SK-N-SH (cell line): ENCODE measurements around the gene SLC1A2. TPM values are rescaled to one million over a fixed set of nuclear protein-coding genes. Genes with fewer than 3 reads are reported as not detected.

Experiments
- CTCF ChIA-PET: fragments of 300-600, 350-600 bp; formaldehyde crosslinking; extraction: SDS; loops from one replicate; lab custom pipeline; 2021; lab: Yijun Ruan, JAX
- POLR2A ChIA-PET: fragments of 350-600 bp; sonication (Branson Sonifier 250); formaldehyde crosslinking; extraction: SDS; loops from one replicate; lab custom pipeline; 2020; ENCODE audit warnings: antibody characterized with exemption, inconsistent platforms; lab: Yijun Ruan, JAX
- DNase-seq: peaks from one replicate; pipeline ENCODE4 v3.0.0; 2012
- H2AFZ ChIP-seq: fragments of 200-600 bp; sonication (generic); 2 replicates; pipeline ENCODE4 v1.8.1; 2016; ENCODE audit warnings: antibody characterized with exemption, mild to moderate bottlenecking, low read depth
- H3F3A ChIP-seq: fragments of 200-600 bp; sonication (generic); replicated peaks from 2 replicates; pipeline ENCODE3; 2016; ENCODE audit warnings: antibody characterized with exemption, mild to moderate bottlenecking; ENCODE audit not compliant: insufficient read depth
- H3K27ac ChIP-seq, 2 experiments: fragments of 200-500 bp in 1 of 2; fragments of 200-600 bp in 1 of 2; sonication (Bioruptor generic) in 1 of 2; sonication (generic), shearing (Covaris generic) in 1 of 2; 2 replicates each; pipeline versions ENCODE4 v1.5.1 to v1.6.1; 2014 to 2016; ENCODE audit warnings: low read depth in 2 of 2, inconsistent platforms in 1 of 2, low read length in 1 of 2, mild to moderate bottlenecking in 1 of 2, mixed read lengths in 1 of 2
- H3K27me3 ChIP-seq: fragments of 200-600 bp; sonication (generic), shearing (Covaris generic); 2 replicates; pipeline ENCODE4 v1.6.1; 2016; ENCODE audit warnings: mixed run types; ENCODE audit not compliant: insufficient read depth
- H3K36me3 ChIP-seq, 2 experiments: fragments of 200-500 bp in 1 of 2; fragments of 200-600 bp in 1 of 2; sonication (Bioruptor generic) in 1 of 2; sonication (generic) in 1 of 2; replicated peaks in 1 of 2; 2 replicates each; pipeline versions ENCODE3 to v1.5.1; 2014 to 2016; ENCODE audit warnings: low read length in 1 of 2, mild to moderate bottlenecking in 1 of 2; ENCODE audit not compliant: insufficient read depth in 2 of 2, control insufficient read depth in 1 of 2
- H3K4me1 ChIP-seq, 2 experiments: fragments of 200-500 bp in 1 of 2; fragments of 200-600 bp in 1 of 2; sonication (Bioruptor generic) in 1 of 2; sonication (generic), shearing (Covaris generic) in 1 of 2; 2 replicates each; pipeline versions ENCODE4 v1.5.1 to v1.6.1; 2014 to 2016; ENCODE audit warnings: low read depth in 1 of 2, low read length in 1 of 2, mixed run types in 1 of 2; ENCODE audit not compliant: insufficient read depth in 2 of 2, control insufficient read depth in 1 of 2
- H3K4me2 ChIP-seq: fragments of 200-600 bp; sonication (generic), shearing (Covaris generic); 2 replicates; pipeline ENCODE4 v1.6.1; 2017; ENCODE audit warnings: mixed run types
- H3K4me3 ChIP-seq, 2 experiments: fragments of 200-500 bp in 1 of 2; fragments of 200-600 bp in 1 of 2; sonication (Bioruptor generic) in 1 of 2; sonication (generic), shearing (Covaris generic) in 1 of 2; 2 replicates each; pipeline versions ENCODE4 v1.5.1 to v1.8.1; 2014 to 2016; ENCODE audit warnings: low read depth in 2 of 2, inconsistent platforms in 1 of 2, low read length in 1 of 2, mild to moderate bottlenecking in 1 of 2, mixed read lengths in 1 of 2, moderate library complexity in 1 of 2
- H3K79me2 ChIP-seq: fragments of 200-600 bp; sonication (generic); 2 replicates; pipeline ENCODE4 v1.8.1; 2017; ENCODE audit warnings: mild to moderate bottlenecking; ENCODE audit not compliant: insufficient read depth
- H3K9ac ChIP-seq: fragments of 200-600 bp; sonication (generic); 2 replicates; pipeline ENCODE4 v1.6.1; 2017; ENCODE audit warnings: mixed run types
- H3K9me2 ChIP-seq: fragments of 200-600 bp; sonication (generic); 2 replicates; pipeline ENCODE4 v1.6.1; 2017; ENCODE audit warnings: mixed run types
- H3K9me3 ChIP-seq: fragments of 200-600 bp; sonication (generic); 2 replicates; pipeline ENCODE4 v1.6.1; 2017; ENCODE audit warnings: mixed run types, mild to moderate bottlenecking, moderate library complexity
- H4K20me1 ChIP-seq: fragments of 200-600 bp; sonication (generic); 2 replicates; pipeline ENCODE4 v1.6.1; 2017; ENCODE audit warnings: mild to moderate bottlenecking, mixed run types; ENCODE audit not compliant: insufficient read depth
- CTCF ChIP-seq: fragments of 200-600 bp; sonication (generic); IDR thresholded peaks from 2 replicates; pipeline ENCODE4 v1.6.1; 2017; ENCODE audit warnings: antibody characterized with exemption, mild to moderate bottlenecking, moderate library complexity
- EZH2phosphoT487 ChIP-seq: fragments of 200-600 bp; sonication (generic); IDR thresholded peaks from 2 replicates; pipeline ENCODE4 v1.6.1; 2017; ENCODE audit warnings: low read depth, mixed run types, mild to moderate bottlenecking, antibody characterized with exemption, moderate library complexity, borderline replicate concordance
- FOXJ3 ChIP-seq: sonication (generic); formaldehyde crosslinking; IDR thresholded peaks from 2 replicates; pipeline ENCODE4 v1.5.1; 2020; ENCODE audit warnings: mild to moderate bottlenecking, missing genetic modification reagents
- FOXM1 ChIP-seq: IDR thresholded peaks from 2 replicates; pipeline ENCODE4 v1.4.0; 2012; ENCODE audit warnings: low read depth, mild to moderate bottlenecking
- GABPA ChIP-seq: IDR thresholded peaks from 2 replicates; pipeline ENCODE4 v1.4.0; 2012; ENCODE audit warnings: low read depth, mild to moderate bottlenecking
- GATA2 ChIP-seq: sonication (generic); formaldehyde crosslinking; IDR thresholded peaks from 2 replicates; pipeline ENCODE4 v1.5.0; 2020; ENCODE audit warnings: mild to moderate bottlenecking, missing genetic modification reagents
- IRF3 ChIP-seq: fragments of 150-350 bp; IDR thresholded peaks from 2 replicates; pipeline ENCODE4 v1.6.1; 2016; ENCODE audit warnings: mild to moderate bottlenecking, low read depth, low read length
- PBX3 ChIP-seq: IDR thresholded peaks from 2 replicates; pipeline ENCODE4; 2012
- POLR2AphosphoS5 ChIP-seq: IDR thresholded peaks from 2 replicates; pipeline ENCODE4 v1.6.1; 2012; ENCODE audit warnings: low read depth, low read length
- SIN3A ChIP-seq: IDR thresholded peaks from 2 replicates; pipeline ENCODE4 v1.6.1; 2012; ENCODE audit warnings: low read depth, mild to moderate bottlenecking, low read length, moderate library complexity, borderline replicate concordance
- TCF12 ChIP-seq: IDR thresholded peaks from 2 replicates; pipeline ENCODE4 v1.4.0; 2012
- TEAD4 ChIP-seq: IDR thresholded peaks from 2 replicates; pipeline ENCODE4 v1.4.0; 2012; ENCODE audit warnings: mild to moderate bottlenecking, borderline replicate concordance; ENCODE audit not compliant: insufficient read depth
- USF2 ChIP-seq: fragments of 150-350 bp; IDR thresholded peaks from 2 replicates; pipeline ENCODE4 v1.6.1; 2017; ENCODE audit warnings: antibody characterized with exemption, low read length, low read depth, borderline replicate concordance
- WGBS: methylation state at CpG from one replicate; pipeline ENCODE4 v1.1.6; 2017; ENCODE audit warnings: low lambda C conversion rate; 5-methylcytosine and 5-hydroxymethylcytosine counted together
- polyA plus RNA-seq, 3 experiments: library from polyadenylated mRNA; depleted of rRNA; stranded (reverse); fragments of >200 nt; gene quantifications; 2 replicates each; pipeline ENCODE4 v1.2.3, GENCODE V29; 2012

Gene SLC1A2
- polyA plus RNA-seq, 1 of the 3 experiments (the other 2 are of a cell fraction) = under 0.01 TPM

DNA sequence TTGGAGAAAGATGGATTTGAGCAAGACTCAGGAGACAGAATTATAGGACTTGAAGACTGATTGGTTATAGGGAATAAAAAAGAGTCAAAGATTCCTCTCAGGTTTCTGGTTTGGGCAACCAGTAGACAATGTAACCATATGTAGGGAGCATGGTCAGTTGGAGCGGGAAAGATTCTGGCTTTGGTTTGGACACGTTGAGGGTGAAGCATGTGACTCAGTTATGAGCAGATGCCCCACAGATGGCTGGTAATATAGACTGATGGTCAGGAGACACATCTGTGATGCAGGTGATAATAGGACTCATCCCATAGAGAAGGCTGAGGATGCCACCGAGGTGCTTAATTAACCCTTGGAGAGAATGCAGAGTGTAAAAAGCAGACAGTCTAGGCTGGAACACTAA, 148.3 kb downstream of the SLC1A2 start:
- CTCF ChIA-PET = interaction anchor here (1.2 kb wide), 1 partner anchor 141 kb away, joined by 4 read pairs; no protein-coding TSS in a partner anchor
- TF ChIP-seq USF2 (no peak), SIN3A (no peak), PBX3 (no peak), TEAD4 (no peak), TCF12 (no peak)
- H3F3A ChIP-seq = peaks cover 8% of the 10 kb centered on the region
- H2AFZ ChIP-seq = no peak overlapping the region
- no peak overlapping the region for H3K4me3 ChIP-seq
- H3K79me2 ChIP-seq = no peaks in the 10 kb centered on the region
- no peak overlapping the region for H3K9ac ChIP-seq
- peaks cover 2 to 17% of the 10 kb centered on the region in 2 experiments; a peak in 2 of 4 replicates for H3K4me1 ChIP-seq
- H3K4me2 ChIP-seq = no peak overlapping the region
- POLR2A ChIA-PET = no interaction called here
- no peaks in the 10 kb centered on the region for H3K27me3 ChIP-seq
- no peaks in the 10 kb centered on the region for H3K9me2 ChIP-seq
- no peaks in the 10 kb centered on the region for H3K9me3 ChIP-seq
- H3K27ac ChIP-seq = no peak overlapping the region
- WGBS = 74% methylated on average over 3 of the region's 3 CpGs
- H4K20me1 ChIP-seq = no peaks in the 10 kb centered on the region
- no peaks in the 10 kb centered on the region for H3K36me3 ChIP-seq
- DNase-seq = no peak

- WGBS = 57% methylated on average over 1 of the region's 1 CpG
- TF ChIP-seq FOXJ3 (CRISPR knock-in tag) (no peak), GATA2 (no peak), GABPA (no peak), CTCF (no peak), IRF3 (no peak), FOXM1 (no peak), EZH2phosphoT487 (no peak), POLR2AphosphoS5 (no peak)
Measured at GRCh38 chr11:35270342-35270741, 149.0 kb downstream of the SLC1A2 start.

More at GRCh38 chr11:35270342-35270741, 149.0 kb downstream of the SLC1A2 start:
- H3K4me1 ChIP-seq = peaks cover under 1 to 10% of the 10 kb centered on the region in 2 experiments; a peak in 2 of 4 replicates
- H2AFZ ChIP-seq = no peak overlapping the region
- H4K20me1 ChIP-seq = no peaks in the 10 kb centered on the region
- no peak overlapping the region for H3K4me3 ChIP-seq
- H3K27me3 ChIP-seq = no peaks in the 10 kb centered on the region
- peaks cover 8% of the 10 kb centered on the region for H3F3A ChIP-seq
- no peaks in the 10 kb centered on the region for H3K9me3 ChIP-seq
- H3K36me3 ChIP-seq = no peaks in the 10 kb centered on the region
- no peak overlapping the region for H3K9ac ChIP-seq
- no peak overlapping the region for H3K27ac ChIP-seq
- H3K9me2 ChIP-seq = no peaks in the 10 kb centered on the region
- no peak overlapping the region for H3K4me2 ChIP-seq
- no peaks in the 10 kb centered on the region for H3K79me2 ChIP-seq
- CTCF ChIA-PET = no interaction called here
- POLR2A ChIA-PET = no interaction called here
- no peak for DNase-seq
